NB4 (cell line): ENCODE results near the gene TIMM17B.

Source experiments
- DNase-seq: peaks from one replicate; pipeline ENCODE4 v3.0.0; 2010; ENCODE audit warnings: low read depth
- H3K4me3 ChIP-seq: one replicate; pipeline ENCODE4 v1.5.1; 2011; ENCODE audit warnings: mild to moderate bottlenecking, low read depth, low read length, moderate library complexity
- CTCF ChIP-seq: IDR thresholded peaks from one replicate; pipeline ENCODE4 v1.5.1; 2012; ENCODE audit warnings: low read depth, low read length
- MYC ChIP-seq: IDR thresholded peaks from 2 replicates; pipeline ENCODE4 v1.6.1; 2011; ENCODE audit warnings: low read depth, low read length
- POLR2A ChIP-seq: IDR thresholded peaks from 2 replicates; pipeline ENCODE4 v1.6.1; 2011; ENCODE audit warnings: mild to moderate bottlenecking; ENCODE audit not compliant: insufficient read length; ENCODE audit errors: extremely low read depth
- TF ChIP-seq, protein P1 (sequence below): IDR thresholded peaks from 2 replicates; pipeline ENCODE4 v1.6.1; 2011; ENCODE audit warnings: low read depth, low read length

TIMM17B gene

GRCh38 chrX:48908600-48908999 lies 11.0 kb upstream of the TIMM17B start:
- H3K4me3 ChIP-seq = no peak overlapping the region
- no peak for TF ChIP-seq CTCF
- no peak for TF ChIP-seq POLR2A
- TF ChIP-seq MYC = no peak
- TF ChIP-seq, protein P1, sequence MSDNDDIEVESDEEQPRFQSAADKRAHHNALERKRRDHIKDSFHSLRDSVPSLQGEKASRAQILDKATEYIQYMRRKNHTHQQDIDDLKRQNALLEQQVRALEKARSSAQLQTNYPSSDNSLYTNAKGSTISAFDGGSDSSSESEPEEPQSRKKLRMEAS = no peak
- no peak for DNase-seq

- no peak overlapping the region for H3K4me3 ChIP-seq
- TF ChIP-seq, protein P1 = no peak
- no peak for TF ChIP-seq CTCF
- TF ChIP-seq POLR2A = no peak
- TF ChIP-seq MYC = no peak
- no peak for DNase-seq
These were observed 7.7 kb upstream of the TIMM17B start for GRCh38 chrX:48905090-48905790.

DNA sequence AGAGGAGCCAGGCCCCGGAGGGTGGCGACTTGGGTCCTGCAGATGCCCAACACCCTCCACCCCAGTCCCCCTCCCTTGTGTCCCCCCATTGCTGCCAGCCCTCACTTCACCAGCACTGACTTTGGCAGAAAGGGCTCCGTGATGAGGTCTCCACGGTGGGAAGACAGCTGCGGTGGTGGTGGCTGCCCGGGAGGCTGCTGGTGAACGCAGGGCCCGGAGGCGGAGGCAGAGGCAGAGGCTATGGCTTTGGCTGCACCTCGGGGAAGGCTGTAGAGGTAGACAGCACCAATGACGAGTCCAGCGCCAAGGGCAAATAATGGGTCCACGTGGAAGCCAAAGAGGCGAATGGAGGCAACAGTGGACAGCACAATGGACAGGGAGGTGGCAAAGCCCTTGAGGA lies 7.1 kb upstream of the TIMM17B start:
- DNase-seq = no peak
- H3K4me3 ChIP-seq = no peak overlapping the region
- TF ChIP-seq, protein P1 = no peak
- TF ChIP-seq CTCF (no peak), MYC (no peak), POLR2A (no peak)

GRCh38 chrX:48904180-48904579 lies 6.6 kb upstream of the TIMM17B start:
- no peak for DNase-seq
- H3K4me3 ChIP-seq = no peak overlapping the region
- no peak for TF ChIP-seq POLR2A

GRCh38 chrX:48903290-48903689 lies 5.7 kb upstream of the TIMM17B start:
- TF ChIP-seq POLR2A (no peak), CTCF (no peak)
- TF ChIP-seq, protein P1 = no peak
- H3K4me3 ChIP-seq = no peak overlapping the region
- DNase-seq = no peak

DNA sequence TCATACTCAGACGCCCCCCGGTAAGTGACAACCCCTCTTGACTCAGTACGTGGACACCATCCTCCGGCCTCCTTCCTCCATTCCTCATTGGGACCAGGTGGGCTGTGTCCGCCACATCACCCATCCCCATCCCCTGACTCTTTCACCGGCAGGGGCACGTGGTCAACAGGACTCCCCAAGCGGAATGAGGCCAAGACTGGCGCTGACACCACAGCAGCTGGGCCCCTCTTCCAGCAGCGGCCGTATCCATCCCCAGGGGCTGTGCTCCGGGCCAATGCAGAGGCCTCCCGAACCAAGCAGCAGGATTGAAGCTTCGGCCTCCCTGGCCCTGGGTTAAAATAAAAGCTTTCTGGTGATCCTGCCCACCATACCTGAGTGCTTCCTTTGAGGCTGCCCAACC lies 5.2 kb upstream of the TIMM17B start:
- DNase-seq = no peak
- H3K4me3 ChIP-seq = no peak overlapping the region
- TF ChIP-seq CTCF (no peak), MYC (no peak), POLR2A (no peak)
- TF ChIP-seq, protein P1 = no peak
